ENCODE results near the gene KIF4B.
"Not testable (repeated sequence)": the region's sequence is repeated elsewhere in the genome, so short reads cannot be mapped to it uniquely, and the experiment has no call there.

- not testable (repeated sequence) for TF ChIP-seq POLR2A, CTCF (IDR thresholded peaks at IDR 0.05)
These were observed 35.3 kb upstream of the KIF4B start for GRCh38 chr5:154978294-154978693.
